HCT116 (cell line): ENCODE measurements around the gene LDHAL6B. TPM values are rescaled to one million over a fixed set of nuclear protein-coding genes. Genes with fewer than 3 reads are reported as not detected.

Experiments
- ATAC-seq: fragments of 200-7000 bp; cut with Tn5 transposase; 2 replicates; pipeline ENCODE4 v1.9.1; 2020; ENCODE audit warnings: mild to moderate bottlenecking, moderate library complexity
- BruUV-seq: library from RNA; stranded (reverse); fragments of 400-500 nt; replicated peaks from 2 replicates; lab custom pipeline; 2021; lab: Mats Ljungman, UMichigan
- CTCF ChIA-PET: fragments of 300-600 bp; sonication (Branson Sonifier 250); formaldehyde crosslinking; loops from one replicate; lab custom pipeline; 2021; ENCODE audit warnings: antibody characterized with exemption; lab: Charles Lee
- POLR2A ChIA-PET: fragments of 300-600, 350-600 bp; sonication (Branson Sonifier 250); formaldehyde crosslinking; loops from one replicate; lab custom pipeline; 2021; ENCODE audit warnings: antibody characterized with exemption; lab: Charles Lee
- RAD21 ChIA-PET, 2 experiments: fragments of 300-600 bp; sonication (Branson Sonifier 250); formaldehyde crosslinking; loops; one replicate each; lab custom pipeline; 2023; ENCODE audit warnings: low total read pairs in 2 of 2; ENCODE audit not compliant: uncharacterized antibody in 2 of 2, unreplicated experiment in 2 of 2, low non-redundant PET in 1 of 2; lab: Charles Lee
- DNase-seq: peaks from one replicate; pipeline ENCODE4 v3.0.0-alpha.2; 2010; ENCODE audit warnings: low read depth, low spot score
- H2AFZ ChIP-seq: fragments of 200-600 bp; shearing (Covaris generic), sonication (generic); 2 replicates; pipeline ENCODE4 v1.6.1; 2017; ENCODE audit warnings: low read depth, mixed run types, mixed read lengths, antibody characterized with exemption, low read length; ENCODE audit not compliant: poor library complexity, severe bottlenecking
- H3K27ac ChIP-seq: 2 replicates; pipeline ENCODE4 v1.5.1; 2012; ENCODE audit warnings: low read depth, low read length
- H3K27me3 ChIP-seq: fragments of 200-600 bp; sonication (generic); 2 replicates; pipeline ENCODE4 v1.6.1; 2016; ENCODE audit warnings: mixed run types, low read length, mixed read lengths; ENCODE audit not compliant: insufficient read depth
- H3K36me3 ChIP-seq, 2 experiments: fragments of 200-500 bp in 1 of 2; fragments of 200-600 bp in 1 of 2; sonication (Bioruptor generic) in 1 of 2; sonication (generic) in 1 of 2; 2 replicates each; pipeline versions ENCODE4 v1.5.1 to v1.6.1; 2014 to 2016; ENCODE audit warnings: low read length in 2 of 2, inconsistent platforms in 1 of 2, mixed read lengths in 1 of 2, mixed run types in 1 of 2; ENCODE audit not compliant: insufficient read depth in 2 of 2, control insufficient read depth in 1 of 2
- H3K4me1 ChIP-seq, 2 experiments: fragments of 200-600 bp in 1 of 2; sonication (generic) in 1 of 2; 2 replicates each; pipeline versions ENCODE4 v1.5.1 to v1.6.1; 2012 to 2017; ENCODE audit warnings: low read length in 2 of 2, inconsistent platforms in 1 of 2, mild to moderate bottlenecking in 1 of 2, mixed read lengths in 1 of 2, mixed run types in 1 of 2, moderate library complexity in 1 of 2; ENCODE audit not compliant: insufficient read depth in 2 of 2, control insufficient read depth in 1 of 2
- H3K4me2 ChIP-seq: fragments of 200-600 bp; sonication (generic); 2 replicates; pipeline ENCODE4 v1.6.1; 2017; ENCODE audit warnings: mixed run types, low read length, mixed read lengths
- H3K4me3 ChIP-seq, 2 experiments: fragments of 200-600 bp in 1 of 2; sonication (generic) in 1 of 2; replicated peaks in 1 of 2; 2 replicates each; pipeline ENCODE4 v1.5.1; 2011 to 2016; ENCODE audit warnings: low read length in 2 of 2, control low read depth in 1 of 2, low read depth in 1 of 2, mild to moderate bottlenecking in 1 of 2, mixed read lengths in 1 of 2, mixed run types in 1 of 2
- H3K79me2 ChIP-seq: fragments of 200-600 bp; sonication (generic); 2 replicates; pipeline ENCODE4 v1.6.1; 2017; ENCODE audit warnings: mild to moderate bottlenecking, mixed run types, low read length, moderate library complexity, mixed read lengths; ENCODE audit not compliant: insufficient read depth
- H3K9ac ChIP-seq: fragments of 200-600 bp; sonication (generic); 2 replicates; pipeline ENCODE4 v1.6.1; 2016; ENCODE audit warnings: low read length, mixed read lengths
- H3K9me2 ChIP-seq: fragments of 200-600 bp; sonication (generic), shearing (Covaris generic); 2 replicates; pipeline ENCODE4 v1.6.1; 2017; ENCODE audit warnings: mixed run types, mild to moderate bottlenecking, moderate library complexity; ENCODE audit not compliant: insufficient read depth
- H3K9me3 ChIP-seq, 2 experiments: fragments of 200-500 bp in 1 of 2; fragments of 200-600 bp in 1 of 2; sonication (Bioruptor generic) in 1 of 2; sonication (generic) in 1 of 2; 2 replicates each; pipeline ENCODE4 v1.6.1; 2014 to 2017; ENCODE audit warnings: low read length in 2 of 2, mixed read lengths in 2 of 2, inconsistent platforms in 1 of 2, low read depth in 1 of 2, mild to moderate bottlenecking in 1 of 2, mixed run types in 1 of 2, moderate library complexity in 1 of 2; ENCODE audit not compliant: control insufficient read depth in 1 of 2, insufficient read depth in 1 of 2
- H4K20me1 ChIP-seq: fragments of 200-600 bp; sonication (generic), shearing (Covaris generic); 2 replicates; pipeline ENCODE4 v1.6.1; 2017; ENCODE audit warnings: mixed run types, mild to moderate bottlenecking, moderate library complexity; ENCODE audit not compliant: insufficient read depth
- CEBPB ChIP-seq: IDR thresholded peaks from 2 replicates; pipeline ENCODE4 v1.6.1; 2012; ENCODE audit warnings: low read depth
- EGR1 ChIP-seq: IDR thresholded peaks from 2 replicates; pipeline ENCODE4 v1.6.1; 2012; ENCODE audit warnings: low read depth
- EZH2 ChIP-seq: fragments of 200-600 bp; sonication (generic); IDR thresholded peaks from 2 replicates; pipeline ENCODE4 v1.6.1; 2017; ENCODE audit warnings: antibody characterized with exemption, mixed run types
- FOSL1 ChIP-seq: IDR thresholded peaks from 2 replicates; pipeline ENCODE4 v1.6.1; 2012; ENCODE audit warnings: low read depth
- POLR2A ChIP-seq: IDR thresholded peaks from 2 replicates; pipeline ENCODE4 v1.7.0; 2011; ENCODE audit warnings: borderline replicate concordance; ENCODE audit not compliant: insufficient read depth, insufficient read length; ENCODE audit errors: extremely low read depth
- POLR2AphosphoS5 ChIP-seq: IDR thresholded peaks from 2 replicates; pipeline ENCODE4 v1.6.1; 2011; ENCODE audit warnings: mild to moderate bottlenecking, low read depth, low read length, moderate library complexity
- SRF ChIP-seq: IDR thresholded peaks from 2 replicates; pipeline ENCODE4 v1.6.1; 2012; ENCODE audit warnings: low read depth
- ZFX ChIP-seq: fragments of 450-650 bp; IDR thresholded peaks from 2 replicates; pipeline ENCODE4 v1.6.1; 2017
- intact Hi-C: fragments of 100-400 bp; cut with micrococcal nuclease; formaldehyde crosslinking; loops from 2 replicates; pipeline ENCODE4 v1.10.0; 2022
- total RNA-seq: library from RNA; stranded (reverse); gene quantifications from one replicate; pipeline ENCODE4 v1.2.1, GENCODE V29; 2021; ENCODE audit not compliant: unreplicated experiment
- TF ChIP-seq, protein P1 (sequence below): IDR thresholded peaks from 2 replicates; pipeline ENCODE4 v1.6.1; 2012
- TF ChIP-seq, protein P2 (sequence below), 3 experiments: fragments of 200-600 bp in 1 of 3; sonication (generic) in 1 of 3; IDR thresholded peaks in 2 of 3; conservative IDR thresholded peaks in 1 of 3; 2 replicates each; pipeline ENCODE4 v1.5.1; 2012 to 2017; ENCODE audit warnings: low read depth in 2 of 3, low read length in 2 of 3, antibody characterized with exemption in 1 of 3, borderline replicate concordance in 1 of 3, control low read depth in 1 of 3, mild to moderate bottlenecking in 1 of 3, mixed read lengths in 1 of 3, mixed run types in 1 of 3, moderate library complexity in 1 of 3; ENCODE audit not compliant: insufficient read depth in 1 of 3
- TF ChIP-seq, protein P3 (sequence below): IDR thresholded peaks from 2 replicates; pipeline ENCODE4 v1.6.1; 2011; ENCODE audit warnings: mild to moderate bottlenecking, low read length, moderate library complexity; ENCODE audit not compliant: insufficient replicate concordance; ENCODE audit errors: extremely low read depth
- TF ChIP-seq, protein P4 (sequence below): IDR thresholded peaks from 2 replicates; pipeline ENCODE4 v1.6.1; 2012

The LDHAL6B gene
- total RNA-seq, 1 experiment from 2014 or later: not detected

DNA sequence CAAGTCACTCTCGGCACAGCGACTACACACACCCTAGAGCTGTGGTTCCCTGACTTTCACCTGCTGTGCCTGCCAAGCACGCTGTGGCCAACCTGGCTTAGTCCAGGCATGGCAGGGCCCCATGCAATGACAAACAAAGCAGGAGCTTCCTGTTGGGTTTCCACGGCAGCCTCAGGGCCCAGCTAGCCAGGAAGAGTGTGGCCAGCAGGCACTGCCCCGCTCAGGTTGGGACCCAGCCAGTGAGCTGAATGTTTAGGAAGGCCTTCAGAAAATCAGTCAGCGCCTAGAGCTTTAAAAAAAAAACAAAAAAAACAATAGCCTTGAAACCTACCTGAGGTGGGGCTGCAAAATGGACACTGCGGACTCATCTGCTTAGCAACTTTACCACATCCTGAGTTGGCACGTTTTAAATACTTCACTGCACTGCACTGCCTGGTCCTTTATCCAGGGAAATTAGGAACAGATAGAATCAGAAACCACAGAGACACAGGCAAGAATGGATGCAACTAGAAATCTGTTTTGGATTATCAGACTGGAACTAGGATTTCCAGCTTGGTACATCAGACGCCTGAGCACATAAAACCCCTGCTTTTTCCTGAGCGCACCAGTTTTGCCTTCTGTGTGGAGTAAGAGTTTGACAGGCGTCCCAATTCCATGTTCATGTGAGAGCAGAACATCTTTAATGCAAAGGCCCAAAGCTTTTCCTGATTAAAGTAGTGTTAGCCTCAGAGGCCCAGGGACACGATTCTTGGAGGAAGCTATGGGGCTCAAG is 36.2 kb upstream of the LDHAL6B start:
- peaks cover 23 to 41% of the 10 kb centered on the region in 2 experiments for H3K4me1 ChIP-seq
- no peak overlapping the region for H2AFZ ChIP-seq
- H3K79me2 ChIP-seq: no peaks in the 10 kb centered on the region
- TF ChIP-seq POLR2AphosphoS5 (no peak), POLR2A (no peak)
- TF ChIP-seq, protein P1, sequence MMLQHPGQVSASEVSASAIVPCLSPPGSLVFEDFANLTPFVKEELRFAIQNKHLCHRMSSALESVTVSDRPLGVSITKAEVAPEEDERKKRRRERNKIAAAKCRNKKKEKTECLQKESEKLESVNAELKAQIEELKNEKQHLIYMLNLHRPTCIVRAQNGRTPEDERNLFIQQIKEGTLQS: no peak
- no peak overlapping the region for H3K9ac ChIP-seq
- ChIA-PET POLR2A (interaction anchor here (0.6 to 0.9 kb wide), 2 partner anchors 110 to 202 kb away, joined by 3 read pairs; partner anchors contain the start of gene MYO1E), CTCF (interaction anchor here (1.0 to 2.2 kb wide), 4 partner anchors 190 to 358 kb away, joined by 3 to 7 read pairs (median 5); no protein-coding TSS in a partner anchor), RAD21 (no interaction called here)
- no TSS peak for BruUV-seq
- DNase-seq (no peak), ATAC-seq (no peak)
- H3K27ac ChIP-seq: 0 out of 2 replicates have a peak overlapping the region, but pooled peaks have one; percentile 13
- H3K36me3 ChIP-seq: peaks cover 10 to 18% of the 10 kb centered on the region in 2 experiments; a peak in 2 of 4 replicates
- no peaks in the 10 kb centered on the region for H3K9me3 ChIP-seq
- no peak overlapping the region for H3K4me2 ChIP-seq
- no peaks in the 10 kb centered on the region for H3K27me3 ChIP-seq
- H3K4me3 ChIP-seq: no peak overlapping the region
- intact Hi-C loops: loop anchor here (10.0 kb wide), 1 partner anchor 204 kb away; the partner anchor contains the start of gene MYO1E
- H4K20me1 ChIP-seq: no peaks in the 10 kb centered on the region
- H3K9me2 ChIP-seq: no peaks in the 10 kb centered on the region

DNA sequence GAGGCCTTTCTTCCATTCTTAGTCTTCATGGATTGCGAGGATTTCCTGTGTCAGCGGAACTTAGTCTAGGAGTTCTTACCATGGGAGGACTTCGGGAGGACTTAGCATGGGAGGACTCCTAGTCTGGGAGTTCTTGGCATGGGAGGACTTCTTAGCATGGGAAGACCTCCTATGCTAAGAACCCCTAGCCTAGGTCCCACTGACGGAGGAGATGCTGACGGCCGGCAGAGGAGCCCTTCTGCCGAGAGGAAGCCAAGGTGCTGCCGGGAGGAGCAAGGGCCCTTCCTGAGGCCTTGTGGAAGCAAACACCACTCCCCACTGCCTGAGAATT is 35.6 kb upstream of the LDHAL6B start:
- TF ChIP-seq, protein P2, sequence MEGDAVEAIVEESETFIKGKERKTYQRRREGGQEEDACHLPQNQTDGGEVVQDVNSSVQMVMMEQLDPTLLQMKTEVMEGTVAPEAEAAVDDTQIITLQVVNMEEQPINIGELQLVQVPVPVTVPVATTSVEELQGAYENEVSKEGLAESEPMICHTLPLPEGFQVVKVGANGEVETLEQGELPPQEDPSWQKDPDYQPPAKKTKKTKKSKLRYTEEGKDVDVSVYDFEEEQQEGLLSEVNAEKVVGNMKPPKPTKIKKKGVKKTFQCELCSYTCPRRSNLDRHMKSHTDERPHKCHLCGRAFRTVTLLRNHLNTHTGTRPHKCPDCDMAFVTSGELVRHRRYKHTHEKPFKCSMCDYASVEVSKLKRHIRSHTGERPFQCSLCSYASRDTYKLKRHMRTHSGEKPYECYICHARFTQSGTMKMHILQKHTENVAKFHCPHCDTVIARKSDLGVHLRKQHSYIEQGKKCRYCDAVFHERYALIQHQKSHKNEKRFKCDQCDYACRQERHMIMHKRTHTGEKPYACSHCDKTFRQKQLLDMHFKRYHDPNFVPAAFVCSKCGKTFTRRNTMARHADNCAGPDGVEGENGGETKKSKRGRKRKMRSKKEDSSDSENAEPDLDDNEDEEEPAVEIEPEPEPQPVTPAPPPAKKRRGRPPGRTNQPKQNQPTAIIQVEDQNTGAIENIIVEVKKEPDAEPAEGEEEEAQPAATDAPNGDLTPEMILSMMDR (IDR thresholded peaks at IDR 0.05 in 2 of 3, conservative IDR thresholded peaks at IDR 0.05 in 1 of 3; ENCODE audit: borderline replicate concordance in 1 of 3, insufficient read depth in 1 of 3, low read depth in 2 of 3, low read length in 2 of 3): no peak
- no peak for TF ChIP-seq FOSL1
- TF ChIP-seq CEBPB: no peak
- TF ChIP-seq SRF: no peak
- TF ChIP-seq ZFX: no peak
- no peak for TF ChIP-seq EZH2
- TF ChIP-seq POLR2AphosphoS5: no peak
- TF ChIP-seq, protein P3, sequence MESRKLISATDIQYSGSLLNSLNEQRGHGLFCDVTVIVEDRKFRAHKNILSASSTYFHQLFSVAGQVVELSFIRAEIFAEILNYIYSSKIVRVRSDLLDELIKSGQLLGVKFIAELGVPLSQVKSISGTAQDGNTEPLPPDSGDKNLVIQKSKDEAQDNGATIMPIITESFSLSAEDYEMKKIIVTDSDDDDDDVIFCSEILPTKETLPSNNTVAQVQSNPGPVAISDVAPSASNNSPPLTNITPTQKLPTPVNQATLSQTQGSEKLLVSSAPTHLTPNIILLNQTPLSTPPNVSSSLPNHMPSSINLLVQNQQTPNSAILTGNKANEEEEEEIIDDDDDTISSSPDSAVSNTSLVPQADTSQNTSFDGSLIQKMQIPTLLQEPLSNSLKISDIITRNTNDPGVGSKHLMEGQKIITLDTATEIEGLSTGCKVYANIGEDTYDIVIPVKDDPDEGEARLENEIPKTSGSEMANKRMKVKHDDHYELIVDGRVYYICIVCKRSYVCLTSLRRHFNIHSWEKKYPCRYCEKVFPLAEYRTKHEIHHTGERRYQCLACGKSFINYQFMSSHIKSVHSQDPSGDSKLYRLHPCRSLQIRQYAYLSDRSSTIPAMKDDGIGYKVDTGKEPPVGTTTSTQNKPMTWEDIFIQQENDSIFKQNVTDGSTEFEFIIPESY: no peak
- no peak for TF ChIP-seq EGR1
- TF ChIP-seq POLR2A: no peak
- TF ChIP-seq, protein P4, sequence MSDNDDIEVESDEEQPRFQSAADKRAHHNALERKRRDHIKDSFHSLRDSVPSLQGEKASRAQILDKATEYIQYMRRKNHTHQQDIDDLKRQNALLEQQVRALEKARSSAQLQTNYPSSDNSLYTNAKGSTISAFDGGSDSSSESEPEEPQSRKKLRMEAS: no peak
- Histone ChIP-seq H3K4me3 (no peak overlapping the region), H3K27me3 (no peaks in the 10 kb centered on the region), H3K9ac (no peak overlapping the region), H3K27ac (no peak overlapping the region), H4K20me1 (no peaks in the 10 kb centered on the region), H3K9me3 (no peaks in the 10 kb centered on the region), H3K4me2 (no peak overlapping the region), H3K36me3 (peaks cover 10 to 18% of the 10 kb centered on the region in 2 experiments; a peak in 2 of 4 replicates), H2AFZ (no peak overlapping the region), H3K9me2 (no peaks in the 10 kb centered on the region), H3K79me2 (no peaks in the 10 kb centered on the region), H3K4me1 (peaks cover 21 to 41% of the 10 kb centered on the region in 2 experiments)
- RAD21 ChIA-PET: no interaction called here
- POLR2A ChIA-PET: interaction anchor here (0.9 kb wide), 1 partner anchor 202 kb away, joined by 3 read pairs; the partner anchor contains the start of gene MYO1E
- intact Hi-C loops: loop anchor here (10.0 kb wide), 1 partner anchor 204 kb away; the partner anchor contains the start of gene MYO1E
- DNase-seq (no peak), ATAC-seq (no peak)
- CTCF ChIA-PET: interaction anchor here (2.2 kb wide), 1 partner anchor 358 kb away, joined by 7 read pairs; no protein-coding TSS in a partner anchor
- no TSS peak for BruUV-seq
